AG04450 (cell line): ENCODE measurements around the gene KRTAP10-7. TPM values are rescaled to one million over a fixed set of nuclear protein-coding genes. Genes with fewer than 3 reads are reported as not detected.
"Not testable (repeated sequence)": the region's sequence is repeated elsewhere in the genome, so short reads cannot be mapped to it uniquely, and the experiment has no call there.

Experiments
- CTCF ChIA-PET: fragments of 300-600, 350-600 bp; formaldehyde crosslinking; extraction: SDS; loops from one replicate; lab custom pipeline; 2022; ENCODE audit warnings: antibody characterized with exemption, inconsistent platforms; lab: Charles Lee
- POLR2A ChIA-PET: fragments of 350-600 bp; formaldehyde crosslinking; extraction: SDS; loops from one replicate; lab custom pipeline; 2021; ENCODE audit warnings: antibody characterized with exemption, inconsistent platforms; lab: Yijun Ruan, JAX
- DNase-seq: peaks from one replicate; pipeline ENCODE4 v3.0.0-alpha.2; 2011; ENCODE audit warnings: low read depth, low spot score
- H3K27ac ChIP-seq: one replicate; pipeline ENCODE4 v1.5.1; 2012; ENCODE audit warnings: low read depth, low read length, control low read depth
- H3K27me3 ChIP-seq: one replicate; pipeline ENCODE4 v1.6.0; 2012; ENCODE audit warnings: low read length; ENCODE audit not compliant: control insufficient read depth, insufficient read depth
- H3K4me3 ChIP-seq: 2 replicates; pipeline ENCODE4 v1.5.1; 2011; ENCODE audit warnings: mild to moderate bottlenecking, low read depth, low read length, control low read depth
- H3K9me3 ChIP-seq: 2 replicates; pipeline ENCODE4 v1.5.1; 2012; ENCODE audit warnings: low read length; ENCODE audit not compliant: control insufficient read depth, insufficient read depth
- CTCF ChIP-seq: IDR thresholded peaks from 2 replicates; pipeline ENCODE4 v1.5.1; 2011; ENCODE audit warnings: low read depth, low read length, control low read depth, inconsistent platforms
- polyA plus RNA-seq: library from polyadenylated mRNA; depleted of rRNA; stranded (reverse); fragments of >200 nt; gene quantifications from 2 replicates; pipeline ENCODE4 v1.2.3, GENCODE V29; 2011

KRTAP10-7 gene
- polyA plus RNA-seq, 1 experiment = not detected

- DNase-seq = no peak
- ChIA-PET POLR2A (no interaction called here), CTCF (no interaction called here)
- Histone ChIP-seq H3K4me3 (no peak overlapping the region), H3K9me3 (no peaks in the 10 kb centered on the region), H3K27me3 (peaks cover 5% of the 10 kb centered on the region), H3K27ac (no peak overlapping the region)
- no peak for TF ChIP-seq CTCF
These were observed 45.1 kb upstream of the KRTAP10-7 start for GRCh38 chr21:44555200-44555875.

GRCh38 chr21:44556879-44557278, 43.5 kb upstream of the KRTAP10-7 start:
- no peak overlapping the region for H3K4me3 ChIP-seq
- ChIA-PET CTCF (no interaction called here), POLR2A (no interaction called here)
- peaks cover 5% of the 10 kb centered on the region for H3K27me3 ChIP-seq
- DNase-seq = no peak
- TF ChIP-seq CTCF = no peak
- H3K27ac ChIP-seq = no peak overlapping the region
- H3K9me3 ChIP-seq = no peaks in the 10 kb centered on the region

- no peak overlapping the region for H3K27ac ChIP-seq
- no peak for DNase-seq
- no peak for TF ChIP-seq CTCF
- H3K9me3 ChIP-seq = no peaks in the 10 kb centered on the region
- H3K27me3 ChIP-seq = peaks cover 5% of the 10 kb centered on the region
- CTCF ChIA-PET = no interaction called here
- H3K4me3 ChIP-seq = no peak overlapping the region
- POLR2A ChIA-PET = no interaction called here
These were observed 42.7 kb upstream of the KRTAP10-7 start for GRCh38 chr21:44557491-44558328.

- H3K9me3 ChIP-seq, DNase-seq, H3K4me3 ChIP-seq, H3K27ac ChIP-seq, CTCF ChIA-PET, H3K27me3 ChIP-seq, POLR2A ChIA-PET: not testable (repeated sequence)
These were observed 42.1 kb upstream of the KRTAP10-7 start for GRCh38 chr21:44558329-44558675.

GRCh38 chr21:44558695-44559094, 41.7 kb upstream of the KRTAP10-7 start, which contains the start of gene KRTAP10-3:
Gene KRTAP10-3 (minus strand): TSS chr21:44558795. CDS start chr21:44558715, 80 bp downstream.
- Histone ChIP-seq H3K9me3 (no peaks in the 10 kb centered on the region), H3K27ac (no peak within 1 kb of the TSS), H3K4me3 (no peak within 1 kb of the TSS), H3K27me3 (peaks cover 5% of the 10 kb centered on the region)
- TF ChIP-seq CTCF = no peak
- ChIA-PET POLR2A (no interaction called here), CTCF (no interaction called here)
- DNase-seq = no peak
